Thoracic aorta (tissue), 2 donors: ENCODE measurements around the gene PTCD1. TPM values are rescaled to one million over a fixed set of nuclear protein-coding genes. Genes with fewer than 3 reads are reported as not detected.

Experiments
- ATAC-seq: fragments of 150-250 bp; one replicate; pipeline ENCODE4 v1.8.0; 2017; ENCODE audit warnings: low read depth; ENCODE audit not compliant: insufficient number of reproducible peaks, low FRiP score
- DNase-seq: peaks from one replicate; pipeline ENCODE4 v3.0.0-alpha.2; 2020; ENCODE audit warnings: low spot score
- H3K27ac ChIP-seq, 2 donors: fragments of 200-600 bp; sonication (generic); 1 replicate in 1 of 2; 2 replicates in 1 of 2; pipeline ENCODE4 v1.5.1; 2016; ENCODE audit warnings: mild to moderate bottlenecking in 2 of 2, moderate library complexity in 2 of 2
- H3K27me3 ChIP-seq: fragments of 200-600 bp; sonication (generic); replicated peaks from 2 replicates; pipeline ENCODE4 v1.6.0; 2016; ENCODE audit warnings: mild to moderate bottlenecking; ENCODE audit not compliant: insufficient read depth
- H3K36me3 ChIP-seq: fragments of 200-600 bp; sonication (generic); one replicate; pipeline ENCODE4 v1.5.1; 2016
- H3K4me1 ChIP-seq, 2 donors: fragments of 200-600 bp; sonication (generic); 1 replicate in 1 of 2; 2 replicates in 1 of 2; pipeline versions ENCODE4 v1.5.1 to v1.6.0; 2016; ENCODE audit warnings: low read depth in 2 of 2, mild to moderate bottlenecking in 1 of 2; ENCODE audit not compliant: control insufficient read depth in 1 of 2
- H3K4me3 ChIP-seq: fragments of 200-600 bp; sonication (generic); 2 replicates; pipeline ENCODE4 v1.5.1; 2016; ENCODE audit warnings: mild to moderate bottlenecking
- H3K9me3 ChIP-seq: fragments of 200-600 bp; sonication (generic); 2 replicates; pipeline ENCODE4 v1.5.1; 2016
- total RNA-seq, 2 donors: library from RNA; depleted of rRNA; stranded (reverse); fragments of >200 nt; gene quantifications; one replicate each; pipeline versions ENCODE4 v1.1.0 to v1.2.3, GENCODE V29; 2016
- TF ChIP-seq, protein P1 (sequence below): fragments of 200-600 bp; sonication (generic); IDR thresholded peaks from one replicate; pipeline ENCODE4 v1.5.1; 2019; ENCODE audit warnings: antibody characterized with exemption

The PTCD1 gene
- total RNA-seq, 2 donors from 2014 or later: 5.1 to 23.7 TPM

DNA sequence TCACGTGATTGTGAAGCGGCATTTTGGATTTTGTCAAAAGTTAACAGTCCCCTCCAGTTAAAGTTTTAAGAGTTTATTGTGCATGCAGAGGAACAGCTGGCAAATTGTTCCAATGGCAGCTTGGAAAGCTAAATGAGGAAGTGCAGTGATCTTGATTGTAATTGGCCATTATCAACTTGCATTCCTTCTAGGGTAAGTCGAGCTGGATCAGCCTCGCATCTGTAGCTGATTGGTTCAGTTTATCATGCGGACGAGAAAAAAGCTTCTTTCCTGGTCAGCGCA lies 34.7 kb upstream of the PTCD1 start:
- Histone ChIP-seq H3K27ac (peak overlapping the region in 1 of 2 donors; percentile 91), H3K36me3 (no peaks in the 10 kb centered on the region), H3K27me3 (no peaks in the 10 kb centered on the region), H3K4me1 (peaks cover 3 to 11% of the 10 kb centered on the region in 2 donors), H3K9me3 (no peaks in the 10 kb centered on the region), H3K4me3 (peak overlapping the region; percentile 92)
- DNase-seq (no peak), ATAC-seq (no peak)
- TF ChIP-seq, protein P1, sequence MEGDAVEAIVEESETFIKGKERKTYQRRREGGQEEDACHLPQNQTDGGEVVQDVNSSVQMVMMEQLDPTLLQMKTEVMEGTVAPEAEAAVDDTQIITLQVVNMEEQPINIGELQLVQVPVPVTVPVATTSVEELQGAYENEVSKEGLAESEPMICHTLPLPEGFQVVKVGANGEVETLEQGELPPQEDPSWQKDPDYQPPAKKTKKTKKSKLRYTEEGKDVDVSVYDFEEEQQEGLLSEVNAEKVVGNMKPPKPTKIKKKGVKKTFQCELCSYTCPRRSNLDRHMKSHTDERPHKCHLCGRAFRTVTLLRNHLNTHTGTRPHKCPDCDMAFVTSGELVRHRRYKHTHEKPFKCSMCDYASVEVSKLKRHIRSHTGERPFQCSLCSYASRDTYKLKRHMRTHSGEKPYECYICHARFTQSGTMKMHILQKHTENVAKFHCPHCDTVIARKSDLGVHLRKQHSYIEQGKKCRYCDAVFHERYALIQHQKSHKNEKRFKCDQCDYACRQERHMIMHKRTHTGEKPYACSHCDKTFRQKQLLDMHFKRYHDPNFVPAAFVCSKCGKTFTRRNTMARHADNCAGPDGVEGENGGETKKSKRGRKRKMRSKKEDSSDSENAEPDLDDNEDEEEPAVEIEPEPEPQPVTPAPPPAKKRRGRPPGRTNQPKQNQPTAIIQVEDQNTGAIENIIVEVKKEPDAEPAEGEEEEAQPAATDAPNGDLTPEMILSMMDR: no peak

DNA sequence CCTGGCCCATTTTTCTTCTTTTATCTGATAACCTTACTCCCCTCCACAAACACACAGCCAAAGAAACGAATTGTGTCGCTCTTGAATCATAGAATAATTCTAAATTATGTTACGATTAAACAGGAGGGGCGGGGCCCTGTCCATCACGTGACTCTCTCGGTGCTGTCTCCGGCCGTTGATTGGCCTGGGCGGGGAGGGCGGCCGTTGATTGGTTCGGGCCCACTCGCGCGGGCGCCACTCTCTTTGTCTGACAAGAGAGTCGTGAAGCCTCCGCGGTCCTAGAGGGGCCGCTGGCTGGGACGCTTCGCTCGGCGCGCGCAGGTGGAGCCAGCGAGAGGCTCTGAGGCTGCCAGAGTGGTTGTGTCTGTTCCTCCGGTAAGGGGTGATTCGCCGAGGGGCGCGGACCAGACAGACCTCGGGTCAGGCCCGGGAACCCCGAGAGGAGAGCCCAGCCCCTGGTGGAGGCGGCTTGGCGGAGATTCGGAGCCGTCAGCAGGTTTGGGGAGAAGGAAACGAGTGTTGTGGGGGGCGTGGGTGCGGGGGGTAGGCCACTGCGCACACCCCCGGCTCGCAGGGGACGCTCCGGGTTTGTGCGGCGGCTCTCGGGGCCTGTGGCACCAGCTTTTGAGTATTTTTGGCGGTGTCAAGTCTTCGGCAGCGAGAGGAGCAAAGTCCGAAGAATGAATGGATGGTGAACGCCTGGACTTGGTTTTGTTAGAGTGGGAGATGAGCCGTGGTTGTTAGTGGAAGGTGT lies 34.1 kb upstream of the PTCD1 start, which contains the start of gene ZNF789:
Gene ZNF789 (plus strand): TSS at position 330 of the 754 bp plus-strand sequence. CDS start 3,567 bp downstream, outside the sequence.
- H3K4me3 ChIP-seq: peak within 1 kb of the TSS; percentile 92
- peak within 1 kb of the TSS; percentile 90 to 91 for H3K27ac ChIP-seq
- peaks cover 3 to 11% of the 10 kb centered on the region in 2 donors for H3K4me1 ChIP-seq
- peak; percentile 90 for ATAC-seq
- H3K36me3 ChIP-seq: no peaks in the 10 kb centered on the region
- no peaks in the 10 kb centered on the region for H3K27me3 ChIP-seq
- TF ChIP-seq, protein P1: no peak
- no peaks in the 10 kb centered on the region for H3K9me3 ChIP-seq
- peak; percentile 98 for DNase-seq

DNA sequence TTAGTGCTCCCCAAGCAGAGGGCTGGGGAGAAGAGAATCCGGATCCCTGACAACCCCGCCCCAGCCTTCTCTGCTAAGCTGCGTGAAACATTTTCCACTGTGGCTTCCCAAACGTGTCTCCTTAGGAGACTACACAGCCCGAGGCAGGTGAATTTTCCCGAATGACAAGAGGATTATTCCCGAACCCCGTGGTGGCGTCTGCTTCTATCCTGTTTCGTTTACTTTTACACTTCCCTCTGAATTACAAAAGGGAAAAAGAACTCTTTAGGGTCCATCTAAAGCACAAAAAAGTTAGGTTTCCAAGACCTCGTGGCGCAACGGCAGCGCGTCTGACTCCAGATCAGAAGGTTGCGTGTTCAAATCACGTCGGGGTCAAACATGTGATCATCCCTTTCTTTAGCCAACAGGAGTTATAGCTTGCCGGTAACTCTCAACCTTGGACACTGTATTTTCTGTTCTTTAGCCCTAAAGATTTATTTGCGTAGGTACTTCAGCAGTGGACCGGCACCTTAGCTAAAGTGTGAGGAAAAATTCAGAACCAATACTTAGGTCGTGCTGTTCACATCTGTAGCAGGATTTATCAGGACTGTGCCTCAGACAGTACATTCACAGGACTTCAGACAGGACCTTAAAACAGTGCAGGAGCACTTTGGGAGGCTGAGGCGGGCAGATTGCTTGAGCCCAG lies 30.9 kb upstream of the PTCD1 start:
- no peaks in the 10 kb centered on the region for H3K27me3 ChIP-seq
- no peak overlapping the region for H3K4me3 ChIP-seq
- no peaks in the 10 kb centered on the region for H3K9me3 ChIP-seq
- no peak overlapping the region for H3K27ac ChIP-seq
- H3K36me3 ChIP-seq: no peaks in the 10 kb centered on the region
- DNase-seq (no peak), ATAC-seq (no peak)
- peaks cover 12 to 26% of the 10 kb centered on the region in 2 donors for H3K4me1 ChIP-seq
- TF ChIP-seq, protein P1: no peak

DNA sequence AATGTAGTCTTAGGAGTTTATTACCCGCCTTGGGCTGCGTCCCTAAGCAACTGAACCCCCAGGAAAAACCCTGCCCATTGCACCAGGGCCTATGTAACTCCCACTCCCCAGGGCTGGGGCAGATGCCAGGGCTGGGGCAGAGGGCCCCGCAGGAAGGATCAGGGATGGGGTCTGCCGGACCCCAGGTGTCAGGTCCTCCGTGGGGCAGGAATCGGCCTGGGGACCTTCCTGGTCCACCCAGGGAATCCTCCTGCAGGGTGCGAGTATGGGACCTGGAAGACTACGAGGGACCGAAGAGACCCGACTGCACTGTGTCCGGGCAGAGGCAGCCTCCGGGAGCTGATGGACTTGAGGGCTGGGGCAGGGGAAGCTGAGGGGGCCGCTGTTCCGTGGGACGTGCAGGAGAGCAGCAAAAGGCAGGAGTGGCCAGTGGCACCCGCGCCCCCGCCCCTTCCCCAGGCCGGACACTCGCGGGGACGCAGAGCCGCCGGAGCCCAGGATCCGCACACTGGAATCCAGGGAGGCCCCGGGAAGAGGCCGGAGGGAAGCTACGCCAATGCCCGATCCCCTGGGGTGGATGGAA lies 29.8 kb upstream of the PTCD1 start:
- Histone ChIP-seq H3K36me3 (no peaks in the 10 kb centered on the region), H3K9me3 (no peaks in the 10 kb centered on the region), H3K27me3 (no peaks in the 10 kb centered on the region), H3K27ac (no peak overlapping the region), H3K4me1 (peaks cover 12 to 27% of the 10 kb centered on the region in 2 donors), H3K4me3 (no peak overlapping the region)
- DNase-seq (no peak), ATAC-seq (no peak)
- TF ChIP-seq, protein P1: no peak

DNA sequence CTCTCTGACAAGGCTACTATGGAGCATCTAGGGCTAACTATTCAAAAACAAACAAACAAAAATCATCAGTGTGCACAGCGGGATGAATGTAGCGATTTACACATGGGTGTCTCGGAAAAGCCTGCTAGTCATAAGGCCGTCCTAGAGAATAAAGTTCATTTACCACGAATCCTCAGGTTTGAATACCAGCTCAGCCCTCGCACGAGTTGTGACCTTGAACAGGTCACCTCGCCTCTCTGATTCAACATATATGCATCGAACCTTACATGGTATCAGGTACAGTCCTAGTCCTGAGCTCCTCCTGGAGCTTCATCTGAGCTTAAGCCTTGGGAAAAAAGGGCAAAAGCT lies 26.8 kb upstream of the PTCD1 start:
- Histone ChIP-seq H3K36me3 (no peaks in the 10 kb centered on the region), H3K9me3 (no peaks in the 10 kb centered on the region), H3K4me1 (peaks cover 12 to 22% of the 10 kb centered on the region in 2 donors), H3K27ac (peak overlapping the region; percentile 64 to 74), H3K27me3 (no peaks in the 10 kb centered on the region), H3K4me3 (peak overlapping the region; percentile 82)
- no peak for DNase-seq
- TF ChIP-seq, protein P1: no peak
- no peak for ATAC-seq
